ENCODE results near the gene SVEP1. TPM values are rescaled to one million over a fixed set of nuclear protein-coding genes. Genes with fewer than 3 reads are reported as not detected.

Gene SVEP1
- total RNA-seq, 4 donors from 2014 or later = 37.2 to 70.4 (median 58.4) TPM

DNA sequence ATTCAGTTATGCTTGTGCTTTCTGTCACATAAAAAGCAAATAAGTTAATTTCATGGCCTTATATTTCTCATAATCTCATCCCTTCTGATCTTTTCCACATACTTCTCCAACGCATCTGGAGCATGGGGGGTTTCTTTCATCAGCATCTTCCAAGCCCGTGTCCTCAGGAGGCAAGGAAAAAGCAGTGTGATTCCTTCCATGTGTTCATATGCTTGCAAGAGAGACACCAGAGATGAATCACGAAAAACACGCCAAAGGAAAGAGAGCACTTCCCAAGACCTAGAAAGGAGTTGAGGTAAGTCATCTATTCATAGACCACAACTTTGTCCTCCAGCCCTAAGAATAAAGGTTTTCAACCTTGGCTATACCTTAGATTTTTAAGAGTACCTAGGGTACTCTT is 26.0 kb upstream of the SVEP1 start:
- no peaks in the 10 kb centered on the region for H3K36me3 ChIP-seq
- no peak overlapping the region for H3K27ac ChIP-seq
- no peaks in the 10 kb centered on the region for H3K4me1 ChIP-seq
- no peak for ATAC-seq
- no peak for TF ChIP-seq EP300 (IDR thresholded peaks at IDR 0.05)
- TF ChIP-seq POLR2AphosphoS5 (IDR thresholded peaks at IDR 0.05) = no peak
- TF ChIP-seq, protein P1, sequence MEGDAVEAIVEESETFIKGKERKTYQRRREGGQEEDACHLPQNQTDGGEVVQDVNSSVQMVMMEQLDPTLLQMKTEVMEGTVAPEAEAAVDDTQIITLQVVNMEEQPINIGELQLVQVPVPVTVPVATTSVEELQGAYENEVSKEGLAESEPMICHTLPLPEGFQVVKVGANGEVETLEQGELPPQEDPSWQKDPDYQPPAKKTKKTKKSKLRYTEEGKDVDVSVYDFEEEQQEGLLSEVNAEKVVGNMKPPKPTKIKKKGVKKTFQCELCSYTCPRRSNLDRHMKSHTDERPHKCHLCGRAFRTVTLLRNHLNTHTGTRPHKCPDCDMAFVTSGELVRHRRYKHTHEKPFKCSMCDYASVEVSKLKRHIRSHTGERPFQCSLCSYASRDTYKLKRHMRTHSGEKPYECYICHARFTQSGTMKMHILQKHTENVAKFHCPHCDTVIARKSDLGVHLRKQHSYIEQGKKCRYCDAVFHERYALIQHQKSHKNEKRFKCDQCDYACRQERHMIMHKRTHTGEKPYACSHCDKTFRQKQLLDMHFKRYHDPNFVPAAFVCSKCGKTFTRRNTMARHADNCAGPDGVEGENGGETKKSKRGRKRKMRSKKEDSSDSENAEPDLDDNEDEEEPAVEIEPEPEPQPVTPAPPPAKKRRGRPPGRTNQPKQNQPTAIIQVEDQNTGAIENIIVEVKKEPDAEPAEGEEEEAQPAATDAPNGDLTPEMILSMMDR (IDR thresholded peaks at IDR 0.05) = no peak
- TF ChIP-seq POLR2A (IDR thresholded peaks at IDR 0.05) = no peak
- H3K9me3 ChIP-seq = no peaks in the 10 kb centered on the region
- 55 to 76% methylated on average over 3 to 4 of the region's 4 CpGs for WGBS, 2 donors (ENCODE audit: low coverage in 1 of 2)
- H3K4me3 ChIP-seq = no peak overlapping the region
- H3K27me3 ChIP-seq = no peaks in the 10 kb centered on the region

GRCh38 chr9:110604171-110604601 is 24.6 kb upstream of the SVEP1 start:
- no peak for ATAC-seq
- TF ChIP-seq POLR2AphosphoS5 (IDR thresholded peaks at IDR 0.05) = no peak
- TF ChIP-seq, protein P1 (IDR thresholded peaks at IDR 0.05) = no peak
- no peak for TF ChIP-seq EP300 (IDR thresholded peaks at IDR 0.05)
- TF ChIP-seq POLR2A (IDR thresholded peaks at IDR 0.05) = no peak
- H3K27me3 ChIP-seq = no peaks in the 10 kb centered on the region
- no peaks in the 10 kb centered on the region for H3K9me3 ChIP-seq
- 64 to 88% methylated on average over 5 of the region's 5 CpGs for WGBS, 2 donors (ENCODE audit: low coverage in 1 of 2)
- no peak overlapping the region for H3K4me3 ChIP-seq
- no peaks in the 10 kb centered on the region for H3K36me3 ChIP-seq
- no peaks in the 10 kb centered on the region for H3K4me1 ChIP-seq
- no peak overlapping the region for H3K27ac ChIP-seq

DNA sequence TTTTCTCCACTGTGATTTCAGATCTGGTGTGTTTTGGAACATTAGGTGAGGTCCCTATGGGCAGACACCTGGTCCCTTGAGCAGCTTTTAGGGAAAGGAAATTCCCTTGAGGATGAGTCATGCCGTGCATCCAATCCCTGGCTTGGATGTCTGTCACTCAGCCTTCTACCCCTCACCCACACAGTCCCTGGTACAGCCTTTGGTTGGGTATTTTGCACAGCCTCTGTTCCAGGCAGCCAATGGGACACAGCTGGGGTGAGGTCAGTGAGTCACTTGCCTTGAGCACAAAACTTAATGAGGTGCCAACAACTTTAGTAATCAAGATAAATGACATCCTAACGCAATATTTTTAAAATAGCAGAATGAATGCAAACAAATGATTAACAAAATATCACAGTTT is 22.7 kb upstream of the SVEP1 start:
- TF ChIP-seq, protein P1 (IDR thresholded peaks at IDR 0.05) = no peak
- TF ChIP-seq POLR2A (IDR thresholded peaks at IDR 0.05) = no peak
- Histone ChIP-seq H3K36me3 (no peaks in the 10 kb centered on the region), H3K9me3 (no peaks in the 10 kb centered on the region), H3K27me3 (no peaks in the 10 kb centered on the region), H3K4me1 (no peaks in the 10 kb centered on the region), H3K27ac (no peak overlapping the region), H3K4me3 (no peak overlapping the region)
- ATAC-seq = no peak
- WGBS, 2 donors (ENCODE audit: low coverage in 1 of 2) = 33 to 52% methylated on average over 1 to 2 of the region's 2 CpGs

DNA sequence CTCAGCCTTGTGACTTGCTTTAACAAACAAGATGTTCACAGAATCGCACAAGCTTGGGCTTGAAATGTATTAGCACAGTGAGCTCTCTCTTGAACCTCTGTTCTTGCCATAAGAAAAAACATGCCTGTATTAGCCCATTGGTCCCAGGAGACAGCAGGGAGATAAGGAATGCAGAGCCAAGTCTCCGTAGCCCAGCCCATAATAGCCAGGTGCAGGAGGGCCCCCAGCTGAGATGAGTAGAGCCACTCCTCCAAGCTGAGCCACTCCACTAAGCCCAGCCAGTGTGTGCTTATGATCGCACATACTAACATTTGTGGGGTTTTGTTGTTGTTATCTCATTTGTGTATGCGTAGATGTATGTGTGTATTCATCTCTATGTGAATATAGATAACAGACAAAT is 21.6 kb upstream of the SVEP1 start:
- no peak for ATAC-seq
- no peaks in the 10 kb centered on the region for H3K9me3 ChIP-seq
- H3K4me3 ChIP-seq = no peak overlapping the region
- TF ChIP-seq POLR2AphosphoS5 (IDR thresholded peaks at IDR 0.05) = no peak
- TF ChIP-seq POLR2A (IDR thresholded peaks at IDR 0.05) = no peak
- TF ChIP-seq EP300 (IDR thresholded peaks at IDR 0.05) = no peak
- TF ChIP-seq, protein P1 (IDR thresholded peaks at IDR 0.05) = no peak
- peaks cover 4% of the 10 kb centered on the region for H3K27me3 ChIP-seq
- H3K4me1 ChIP-seq = no peaks in the 10 kb centered on the region
- 74 to 90% methylated on average over 2 to 3 of the region's 4 CpGs for WGBS, 2 donors (ENCODE audit: low coverage in 1 of 2)
- H3K27ac ChIP-seq = no peak overlapping the region
- H3K36me3 ChIP-seq = no peaks in the 10 kb centered on the region

DNA sequence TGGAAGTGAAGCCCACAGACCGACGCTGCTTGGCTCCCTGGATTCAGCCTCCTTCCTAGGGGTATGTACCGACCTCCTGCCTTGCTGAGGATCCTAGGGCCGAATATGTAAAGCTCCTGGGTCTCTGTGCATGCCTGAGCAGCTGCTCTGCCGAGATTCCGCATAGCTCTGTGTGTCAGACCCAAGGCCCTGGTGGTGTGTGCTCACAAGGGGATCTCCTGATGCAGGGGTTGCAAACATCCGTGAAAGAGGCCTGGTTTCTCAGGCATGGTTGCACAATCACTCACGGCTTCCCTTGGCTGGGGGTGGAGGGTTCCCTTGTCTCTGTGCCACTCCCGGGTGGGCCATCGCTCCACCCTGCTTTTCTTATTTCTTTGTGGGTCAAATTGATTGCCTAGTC is 19.9 kb upstream of the SVEP1 start:
- ATAC-seq = no peak
- Histone ChIP-seq H3K36me3 (no peaks in the 10 kb centered on the region), H3K9me3 (no peaks in the 10 kb centered on the region), H3K4me1 (no peaks in the 10 kb centered on the region), H3K4me3 (no peak overlapping the region), H3K27ac (no peak overlapping the region), H3K27me3 (peaks cover 4% of the 10 kb centered on the region)
- WGBS, 2 donors (ENCODE audit: low coverage in 1 of 2) = 84% methylated on average over 3 to 6 of the region's 10 CpGs
- TF ChIP-seq, protein P1 (IDR thresholded peaks at IDR 0.05) = no peak
- no peak for TF ChIP-seq EP300 (IDR thresholded peaks at IDR 0.05)
- TF ChIP-seq POLR2AphosphoS5 (IDR thresholded peaks at IDR 0.05) = no peak

Measured in gastroesophageal sphincter (tissue), 4 donors.